Liver (tissue), 9 donors: Measurements from ENCODE around the gene PPDPF. TPM values are rescaled to one million over a fixed set of nuclear protein-coding genes. Genes with fewer than 3 reads are reported as not detected.

Experiments
- DNase-seq: peaks from one replicate; pipeline ENCODE4 v3.0.0-alpha.2; 2017; ENCODE audit warnings: low spot score
- H3K27ac ChIP-seq, 2 donors: one replicate each; pipeline ENCODE4 v1.7.0; 2013; ENCODE audit warnings: inconsistent platforms in 2 of 2, low read length in 2 of 2, control low read depth in 1 of 2, low read depth in 1 of 2, mild to moderate bottlenecking in 1 of 2
- H3K27me3 ChIP-seq, 4 donors: one replicate each; pipeline versions ENCODE4 v1.6.1 to v1.7.0; 2013; ENCODE audit warnings: low read length in 3 of 4, inconsistent platforms in 1 of 4, mild to moderate bottlenecking in 1 of 4, moderate library complexity in 1 of 4; ENCODE audit not compliant: control insufficient read depth in 4 of 4, insufficient read depth in 4 of 4
- H3K36me3 ChIP-seq, 4 donors: one replicate each; pipeline versions ENCODE4 v1.6.1 to v1.7.0; 2013; ENCODE audit warnings: low read length in 3 of 4, mild to moderate bottlenecking in 3 of 4, low read depth in 1 of 4, moderate library complexity in 1 of 4; ENCODE audit not compliant: control insufficient read depth in 4 of 4, insufficient read depth in 3 of 4
- H3K4me1 ChIP-seq, 4 donors: one replicate each; pipeline versions ENCODE4 v1.6.1 to v1.7.0; 2013; ENCODE audit warnings: low read length in 3 of 4, mild to moderate bottlenecking in 3 of 4, moderate library complexity in 1 of 4; ENCODE audit not compliant: control insufficient read depth in 4 of 4, insufficient read depth in 4 of 4
- H3K4me3 ChIP-seq, 3 donors: one replicate each; pipeline versions ENCODE4 v1.6.1 to v1.7.0; 2013; ENCODE audit warnings: low read length in 3 of 3, control low read depth in 1 of 3, low read depth in 1 of 3, mild to moderate bottlenecking in 1 of 3
- H3K9ac ChIP-seq, 2 donors: one replicate each; pipeline ENCODE4 v1.7.0; 2013; ENCODE audit warnings: low read length in 2 of 2, mild to moderate bottlenecking in 2 of 2, moderate library complexity in 2 of 2, control low read depth in 1 of 2, low read depth in 1 of 2
- H3K9me3 ChIP-seq, 4 donors: one replicate each; pipeline versions ENCODE4 v1.6.1 to v1.7.0; 2013; ENCODE audit warnings: low read length in 3 of 4; ENCODE audit not compliant: control insufficient read depth in 4 of 4
- FOXA1 ChIP-seq: IDR thresholded peaks from 2 replicates; pipeline ENCODE4 v1.6.1; 2016; ENCODE audit warnings: antibody characterized with exemption
- FOXA2 ChIP-seq: IDR thresholded peaks from 2 replicates; pipeline ENCODE4 v1.6.1; 2016; ENCODE audit warnings: antibody characterized with exemption
- GABPA ChIP-seq, 2 donors: IDR thresholded peaks in 1 of 2; conservative IDR thresholded peaks in 1 of 2; 2 replicates each; pipeline ENCODE4 v1.6.1; 2016; ENCODE audit warnings: antibody characterized with exemption in 2 of 2, mild to moderate bottlenecking in 1 of 2, moderate library complexity in 1 of 2
- HNF4A ChIP-seq, 2 donors: conservative IDR thresholded peaks; 2 replicates each; pipeline ENCODE4 v1.6.1; 2016; ENCODE audit warnings: antibody characterized with exemption in 2 of 2, mild to moderate bottlenecking in 2 of 2
- HNF4G ChIP-seq: IDR thresholded peaks from 2 replicates; pipeline ENCODE4 v1.6.1; 2016; ENCODE audit warnings: antibody characterized with exemption
- JUND ChIP-seq, 2 donors: IDR thresholded peaks; 2 replicates each; pipeline ENCODE4 v1.6.1; 2016; ENCODE audit warnings: antibody characterized with exemption in 2 of 2
- NR2F2 ChIP-seq: IDR thresholded peaks from 2 replicates; pipeline ENCODE4 v1.6.1; 2016; ENCODE audit warnings: antibody characterized with exemption
- RAD21 ChIP-seq, 2 donors: IDR thresholded peaks; 2 replicates each; pipeline ENCODE4 v1.6.1; 2016; ENCODE audit warnings: antibody characterized with exemption in 2 of 2, mild to moderate bottlenecking in 2 of 2
- RXRA ChIP-seq, 2 donors: IDR thresholded peaks; 2 replicates each; pipeline ENCODE4 v1.6.1; 2017 to 2018; ENCODE audit warnings: antibody characterized with exemption in 2 of 2, mild to moderate bottlenecking in 1 of 2
- TAF1 ChIP-seq: conservative IDR thresholded peaks from 2 replicates; pipeline ENCODE4 v1.6.1; 2016; ENCODE audit warnings: antibody characterized with exemption, mild to moderate bottlenecking
- WGBS: extraction: QIAGEN DNeasy Blood & Tissue Kit; methylation state at CpG from one replicate; pipeline ENCODE4 v1.1.7; 2013; 5-methylcytosine and 5-hydroxymethylcytosine counted together
- polyA plus RNA-seq, 2 donors: library from polyadenylated mRNA; stranded (reverse) in 1 of 2; unstranded in 1 of 2; fragments of 200-250 nt in 1 of 2; fragments of >200 nt in 1 of 2; fragmentation: Nextera tagmentation in 1 of 2; extraction: Ambion mirVana in 1 of 2; gene quantifications; one replicate each; pipeline versions ENCODE4 v1.2.1 to v1.2.3, GENCODE V29; 2013 to 2015
- total RNA-seq, 2 donors: library from RNA; depleted of rRNA; stranded (reverse); fragments of >200 nt; gene quantifications; one replicate each; pipeline ENCODE4 v1.2.3, GENCODE V29; 2014
- TF ChIP-seq, protein P1 (sequence below): IDR thresholded peaks from 2 replicates; pipeline ENCODE4 v1.6.1; 2016; ENCODE audit warnings: antibody characterized with exemption
- TF ChIP-seq, protein P2 (sequence below): IDR thresholded peaks from 2 replicates; pipeline ENCODE4 v1.6.1; 2016; ENCODE audit warnings: antibody characterized with exemption
- TF ChIP-seq, protein P3 (sequence below): IDR thresholded peaks from 2 replicates; pipeline ENCODE4 v1.6.1; 2016; ENCODE audit warnings: antibody characterized with exemption, mild to moderate bottlenecking
- TF ChIP-seq, protein P4 (sequence below): fragments of 150-350 bp; IDR thresholded peaks from 2 replicates; pipeline ENCODE4 v1.5.1; 2017; ENCODE audit warnings: improper control_type of control experiment, low read depth, low read length; ENCODE audit not compliant: missing input control
- TF ChIP-seq, protein P5 (sequence below): IDR thresholded peaks from 2 replicates; pipeline ENCODE4 v1.6.1; 2016; ENCODE audit warnings: antibody characterized with exemption
- donor health status: healthy.
- donor health status: healthy.
- donor health status: healthy.
- donor health status: healthy.
- donor health status: healthy.

The PPDPF gene
- total and polyA plus RNA-seq, 4 donors = 8.3 to 196 (median 25.3) TPM

DNA sequence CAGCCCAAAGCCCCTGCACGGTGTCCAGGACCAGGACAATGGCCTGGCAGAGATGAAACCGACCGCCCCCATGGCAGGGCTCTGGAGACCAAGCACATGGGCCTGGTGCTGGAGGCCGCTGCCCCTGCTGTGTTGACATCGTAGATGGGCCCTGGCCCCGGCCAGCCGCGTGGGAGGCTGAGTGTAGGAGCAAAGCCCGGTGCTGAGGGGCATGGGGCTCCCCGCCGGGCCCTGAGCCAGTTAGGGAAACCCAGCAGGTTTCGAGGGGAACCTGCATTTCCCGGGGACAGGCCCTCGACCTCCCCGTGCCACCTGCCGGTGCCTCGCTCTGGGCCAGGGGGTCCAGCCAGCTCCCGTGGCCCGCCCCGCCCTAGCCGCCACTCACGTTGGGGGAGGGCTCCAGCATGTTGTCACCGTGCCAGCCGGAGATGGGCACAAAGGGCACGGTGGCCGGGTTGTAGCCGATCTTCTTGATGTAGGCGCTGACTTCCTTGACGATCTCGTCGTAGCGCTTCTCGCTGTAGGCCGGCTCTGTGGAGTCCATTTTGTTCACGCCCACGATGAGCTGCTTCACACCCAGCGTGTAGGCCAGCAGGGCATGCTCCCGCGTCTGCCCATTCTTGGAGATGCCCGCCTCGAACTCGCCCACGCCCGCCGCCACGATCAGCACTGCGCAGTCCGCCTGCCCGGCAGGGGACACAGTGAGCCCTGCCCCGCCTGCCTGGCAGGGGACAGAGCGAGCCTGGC lies 26.0 kb upstream of the PPDPF start:
- no peak overlapping the region for H3K27ac ChIP-seq
- H3K4me1 ChIP-seq = peaks cover 3 to 15% (median 7%) of the 10 kb centered on the region in 4 donors
- DNase-seq = no peak
- no peaks in the 10 kb centered on the region for H3K9me3 ChIP-seq
- no peak for TF ChIP-seq HNF4G
- TF ChIP-seq RAD21 (IDR thresholded peaks at IDR 0.05) = no peak
- TF ChIP-seq, protein P1, sequence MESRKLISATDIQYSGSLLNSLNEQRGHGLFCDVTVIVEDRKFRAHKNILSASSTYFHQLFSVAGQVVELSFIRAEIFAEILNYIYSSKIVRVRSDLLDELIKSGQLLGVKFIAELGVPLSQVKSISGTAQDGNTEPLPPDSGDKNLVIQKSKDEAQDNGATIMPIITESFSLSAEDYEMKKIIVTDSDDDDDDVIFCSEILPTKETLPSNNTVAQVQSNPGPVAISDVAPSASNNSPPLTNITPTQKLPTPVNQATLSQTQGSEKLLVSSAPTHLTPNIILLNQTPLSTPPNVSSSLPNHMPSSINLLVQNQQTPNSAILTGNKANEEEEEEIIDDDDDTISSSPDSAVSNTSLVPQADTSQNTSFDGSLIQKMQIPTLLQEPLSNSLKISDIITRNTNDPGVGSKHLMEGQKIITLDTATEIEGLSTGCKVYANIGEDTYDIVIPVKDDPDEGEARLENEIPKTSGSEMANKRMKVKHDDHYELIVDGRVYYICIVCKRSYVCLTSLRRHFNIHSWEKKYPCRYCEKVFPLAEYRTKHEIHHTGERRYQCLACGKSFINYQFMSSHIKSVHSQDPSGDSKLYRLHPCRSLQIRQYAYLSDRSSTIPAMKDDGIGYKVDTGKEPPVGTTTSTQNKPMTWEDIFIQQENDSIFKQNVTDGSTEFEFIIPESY = no peak
- no peak for TF ChIP-seq TAF1
- TF ChIP-seq, protein P2, sequence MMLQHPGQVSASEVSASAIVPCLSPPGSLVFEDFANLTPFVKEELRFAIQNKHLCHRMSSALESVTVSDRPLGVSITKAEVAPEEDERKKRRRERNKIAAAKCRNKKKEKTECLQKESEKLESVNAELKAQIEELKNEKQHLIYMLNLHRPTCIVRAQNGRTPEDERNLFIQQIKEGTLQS = no peak
- TF ChIP-seq, protein P3, sequence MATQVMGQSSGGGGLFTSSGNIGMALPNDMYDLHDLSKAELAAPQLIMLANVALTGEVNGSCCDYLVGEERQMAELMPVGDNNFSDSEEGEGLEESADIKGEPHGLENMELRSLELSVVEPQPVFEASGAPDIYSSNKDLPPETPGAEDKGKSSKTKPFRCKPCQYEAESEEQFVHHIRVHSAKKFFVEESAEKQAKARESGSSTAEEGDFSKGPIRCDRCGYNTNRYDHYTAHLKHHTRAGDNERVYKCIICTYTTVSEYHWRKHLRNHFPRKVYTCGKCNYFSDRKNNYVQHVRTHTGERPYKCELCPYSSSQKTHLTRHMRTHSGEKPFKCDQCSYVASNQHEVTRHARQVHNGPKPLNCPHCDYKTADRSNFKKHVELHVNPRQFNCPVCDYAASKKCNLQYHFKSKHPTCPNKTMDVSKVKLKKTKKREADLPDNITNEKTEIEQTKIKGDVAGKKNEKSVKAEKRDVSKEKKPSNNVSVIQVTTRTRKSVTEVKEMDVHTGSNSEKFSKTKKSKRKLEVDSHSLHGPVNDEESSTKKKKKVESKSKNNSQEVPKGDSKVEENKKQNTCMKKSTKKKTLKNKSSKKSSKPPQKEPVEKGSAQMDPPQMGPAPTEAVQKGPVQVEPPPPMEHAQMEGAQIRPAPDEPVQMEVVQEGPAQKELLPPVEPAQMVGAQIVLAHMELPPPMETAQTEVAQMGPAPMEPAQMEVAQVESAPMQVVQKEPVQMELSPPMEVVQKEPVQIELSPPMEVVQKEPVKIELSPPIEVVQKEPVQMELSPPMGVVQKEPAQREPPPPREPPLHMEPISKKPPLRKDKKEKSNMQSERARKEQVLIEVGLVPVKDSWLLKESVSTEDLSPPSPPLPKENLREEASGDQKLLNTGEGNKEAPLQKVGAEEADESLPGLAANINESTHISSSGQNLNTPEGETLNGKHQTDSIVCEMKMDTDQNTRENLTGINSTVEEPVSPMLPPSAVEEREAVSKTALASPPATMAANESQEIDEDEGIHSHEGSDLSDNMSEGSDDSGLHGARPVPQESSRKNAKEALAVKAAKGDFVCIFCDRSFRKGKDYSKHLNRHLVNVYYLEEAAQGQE = no peak
- no peak for TF ChIP-seq RXRA (IDR thresholded peaks at IDR 0.05)
- TF ChIP-seq, protein P4, sequence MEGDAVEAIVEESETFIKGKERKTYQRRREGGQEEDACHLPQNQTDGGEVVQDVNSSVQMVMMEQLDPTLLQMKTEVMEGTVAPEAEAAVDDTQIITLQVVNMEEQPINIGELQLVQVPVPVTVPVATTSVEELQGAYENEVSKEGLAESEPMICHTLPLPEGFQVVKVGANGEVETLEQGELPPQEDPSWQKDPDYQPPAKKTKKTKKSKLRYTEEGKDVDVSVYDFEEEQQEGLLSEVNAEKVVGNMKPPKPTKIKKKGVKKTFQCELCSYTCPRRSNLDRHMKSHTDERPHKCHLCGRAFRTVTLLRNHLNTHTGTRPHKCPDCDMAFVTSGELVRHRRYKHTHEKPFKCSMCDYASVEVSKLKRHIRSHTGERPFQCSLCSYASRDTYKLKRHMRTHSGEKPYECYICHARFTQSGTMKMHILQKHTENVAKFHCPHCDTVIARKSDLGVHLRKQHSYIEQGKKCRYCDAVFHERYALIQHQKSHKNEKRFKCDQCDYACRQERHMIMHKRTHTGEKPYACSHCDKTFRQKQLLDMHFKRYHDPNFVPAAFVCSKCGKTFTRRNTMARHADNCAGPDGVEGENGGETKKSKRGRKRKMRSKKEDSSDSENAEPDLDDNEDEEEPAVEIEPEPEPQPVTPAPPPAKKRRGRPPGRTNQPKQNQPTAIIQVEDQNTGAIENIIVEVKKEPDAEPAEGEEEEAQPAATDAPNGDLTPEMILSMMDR = no peak
- TF ChIP-seq, protein P5, sequence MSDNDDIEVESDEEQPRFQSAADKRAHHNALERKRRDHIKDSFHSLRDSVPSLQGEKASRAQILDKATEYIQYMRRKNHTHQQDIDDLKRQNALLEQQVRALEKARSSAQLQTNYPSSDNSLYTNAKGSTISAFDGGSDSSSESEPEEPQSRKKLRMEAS = no peak
- no peak for TF ChIP-seq GABPA (IDR thresholded peaks at IDR 0.05 in 1 of 2, conservative IDR thresholded peaks at IDR 0.05 in 1 of 2)
- TF ChIP-seq FOXA2 = no peak
- H3K36me3 ChIP-seq = no peaks in the 10 kb centered on the region
- WGBS = 82% methylated on average over 51 of the region's 51 CpGs
- H3K27me3 ChIP-seq = peaks cover 0 to 4% (median under 1%) of the 10 kb centered on the region in 4 donors
- H3K4me3 ChIP-seq = no peak overlapping the region
- H3K9ac ChIP-seq = no peak overlapping the region

DNA sequence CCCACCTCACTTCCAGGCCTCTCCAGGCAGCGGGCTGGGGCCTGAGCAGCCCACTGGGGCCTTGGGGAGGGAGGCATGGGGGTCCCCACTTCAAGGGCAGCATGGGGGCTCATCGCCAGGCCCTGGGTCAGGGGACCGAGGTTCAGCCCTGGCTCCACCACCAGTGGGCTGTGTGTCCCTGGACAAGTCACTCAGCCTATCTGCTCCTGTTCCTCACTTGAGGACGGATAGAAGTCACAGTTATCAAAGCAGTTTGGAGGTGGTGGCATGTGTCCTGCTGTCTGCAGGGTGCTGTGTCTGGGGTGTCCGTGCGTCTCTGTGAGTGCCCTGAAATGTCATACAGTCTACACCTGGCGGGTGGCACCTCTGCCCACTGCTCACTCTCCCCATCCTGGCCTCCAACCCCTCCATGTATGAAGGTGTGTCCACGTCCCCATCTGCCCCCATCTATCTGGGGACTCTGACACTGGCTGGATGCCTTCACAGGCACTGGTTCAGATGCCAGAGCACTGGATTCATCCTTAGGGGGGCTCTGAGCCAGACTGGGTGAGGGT lies 25.3 kb upstream of the PPDPF start:
- H3K9ac ChIP-seq = no peak overlapping the region
- TF ChIP-seq RXRA (IDR thresholded peaks at IDR 0.05) (no peak), JUND (IDR thresholded peaks at IDR 0.05) (no peak), GABPA (IDR thresholded peaks at IDR 0.05 in 1 of 2, conservative IDR thresholded peaks at IDR 0.05 in 1 of 2) (no peak), FOXA1 (no peak), RAD21 (IDR thresholded peaks at IDR 0.05) (no peak), TAF1 (no peak), HNF4G (no peak), NR2F2 (no peak), HNF4A (conservative IDR thresholded peaks at IDR 0.05) (no peak)
- TF ChIP-seq, protein P4 = no peak
- TF ChIP-seq, protein P3 = no peak

More for the DNA sequence above, 25.3 kb upstream of the PPDPF start:
- Histone ChIP-seq H3K4me3 (no peak overlapping the region), H3K27me3 (peaks cover 0 to 8% (median under 1%) of the 10 kb centered on the region in 4 donors), H3K9me3 (no peaks in the 10 kb centered on the region), H3K27ac (no peak overlapping the region), H3K4me1 (peaks cover 3 to 15% (median 7%) of the 10 kb centered on the region in 4 donors), H3K36me3 (no peaks in the 10 kb centered on the region)
- DNase-seq = no peak
- WGBS = 75% methylated on average over 8 of the region's 8 CpGs
